H9 (cell line): ENCODE measurements around the gene RASGRF1. TPM values are rescaled to one million over a fixed set of nuclear protein-coding genes. Genes with fewer than 3 reads are reported as not detected.

Source experiments
- DNase-seq: peaks from one replicate; pipeline ENCODE4 v3.0.0-alpha.2; 2017
- H2AFZ ChIP-seq: one replicate; pipeline ENCODE4 v1.6.1; 2013; ENCODE audit warnings: mild to moderate bottlenecking, low read length, control low read depth, moderate library complexity
- H2AK5ac ChIP-seq: 2 replicates; pipeline ENCODE4 v1.6.1; 2013; ENCODE audit warnings: low read length, control low read depth, mixed read lengths; ENCODE audit not compliant: insufficient read length
- H2BK120ac ChIP-seq: one replicate; pipeline ENCODE4 v1.6.1; 2013; ENCODE audit warnings: low read depth, mild to moderate bottlenecking, low read length, control low read depth, inconsistent platforms; ENCODE audit not compliant: poor library complexity, severe bottlenecking
- H2BK12ac ChIP-seq: 2 replicates; pipeline ENCODE4 v1.6.1; 2013; ENCODE audit warnings: low read length, control low read depth, mixed read lengths, low read depth; ENCODE audit not compliant: insufficient read length
- H2BK15ac ChIP-seq: 2 replicates; pipeline ENCODE4 v1.6.1; 2013; ENCODE audit warnings: low read depth, low read length, control low read depth
- H2BK20ac ChIP-seq: one replicate; pipeline ENCODE4 v1.6.1; 2013; ENCODE audit warnings: low read depth, mild to moderate bottlenecking, low read length, control low read depth, inconsistent platforms; ENCODE audit not compliant: poor library complexity, severe bottlenecking
- H2BK5ac ChIP-seq: 2 replicates; pipeline ENCODE4 v1.6.1; 2013; ENCODE audit warnings: low read length, control low read depth, mixed read lengths; ENCODE audit not compliant: insufficient read length
- H3K14ac ChIP-seq: 2 replicates; pipeline ENCODE4 v1.6.1; 2013; ENCODE audit warnings: low read length, control low read depth; ENCODE audit not compliant: insufficient read depth
- H3K18ac ChIP-seq: 2 replicates; pipeline ENCODE4 v1.6.1; 2013; ENCODE audit warnings: low read depth, mild to moderate bottlenecking, mixed read lengths, low read length, control low read depth; ENCODE audit not compliant: insufficient read length
- H3K23ac ChIP-seq: 2 replicates; pipeline ENCODE4 v1.6.1; 2013; ENCODE audit warnings: low read length, control low read depth, mixed read lengths, low read depth; ENCODE audit not compliant: insufficient read length
- H3K23me2 ChIP-seq: 2 replicates; pipeline ENCODE4 v1.6.1; 2013; ENCODE audit warnings: low read depth, mild to moderate bottlenecking, mixed read lengths, low read length, control low read depth; ENCODE audit not compliant: insufficient read length, poor library complexity, severe bottlenecking
- H3K27ac ChIP-seq: 2 replicates; pipeline ENCODE4 v1.5.1; 2013; ENCODE audit warnings: low read length, control low read depth, mixed read lengths, low read depth; ENCODE audit not compliant: insufficient read length
- H3K27me3 ChIP-seq: 2 replicates; pipeline ENCODE4 v1.6.1; 2013; ENCODE audit warnings: low read length, control low read depth, inconsistent platforms; ENCODE audit not compliant: insufficient read depth
- H3K4ac ChIP-seq: 2 replicates; pipeline ENCODE4 v1.6.1; 2013; ENCODE audit warnings: low read depth, mild to moderate bottlenecking, control low read depth, inconsistent platforms, low read length, moderate library complexity
- H3K4me1 ChIP-seq: 2 replicates; pipeline ENCODE4 v1.6.1; 2013; ENCODE audit warnings: low read length, control low read depth, inconsistent platforms; ENCODE audit not compliant: insufficient read depth
- H3K4me2 ChIP-seq: 2 replicates; pipeline ENCODE4 v1.6.1; 2013; ENCODE audit warnings: low read length, control low read depth, mixed read lengths; ENCODE audit not compliant: insufficient read length, insufficient read depth
- H3K56ac ChIP-seq: 2 replicates; pipeline ENCODE4 v1.6.1; 2013; ENCODE audit warnings: low read depth, mild to moderate bottlenecking, mixed read lengths, low read length, control low read depth; ENCODE audit not compliant: insufficient read length
- H3K79me1 ChIP-seq: 2 replicates; pipeline ENCODE4 v1.6.1; 2013; ENCODE audit warnings: low read depth, mild to moderate bottlenecking, moderate library complexity, low read length, control low read depth, inconsistent platforms; ENCODE audit not compliant: insufficient read depth, poor library complexity, severe bottlenecking
- H3K79me2 ChIP-seq: 2 replicates; pipeline ENCODE4 v1.6.1; 2013; ENCODE audit warnings: low read length, control low read depth, inconsistent platforms; ENCODE audit not compliant: insufficient read depth
- H3K9ac ChIP-seq: 2 replicates; pipeline ENCODE4 v1.6.1; 2013; ENCODE audit warnings: low read length, control low read depth, mixed read lengths; ENCODE audit not compliant: insufficient read length; ENCODE audit errors: extremely low read depth
- H3K9me3 ChIP-seq: one replicate; pipeline ENCODE4 v1.6.1; 2013; ENCODE audit warnings: low read depth, low read length, inconsistent platforms; ENCODE audit not compliant: control insufficient read depth
- H3T11ph ChIP-seq: one replicate; pipeline ENCODE4 v1.6.1; 2013; ENCODE audit warnings: mild to moderate bottlenecking, low read length, control low read depth, inconsistent platforms
- H4K20me1 ChIP-seq: one replicate; pipeline ENCODE4 v1.6.1; 2013; ENCODE audit not compliant: control insufficient read depth, insufficient read length, insufficient read depth
- H4K5ac ChIP-seq: 2 replicates; pipeline ENCODE4 v1.6.1; 2013; ENCODE audit warnings: low read depth, mild to moderate bottlenecking, mixed read lengths, low read length, control low read depth; ENCODE audit not compliant: insufficient read length
- H4K8ac ChIP-seq: replicated peaks from 2 replicates; pipeline ENCODE4 v1.6.1; 2013; ENCODE audit warnings: low read length, control low read depth, mixed read lengths, low read depth; ENCODE audit not compliant: insufficient read length
- H4K91ac ChIP-seq: 2 replicates; pipeline ENCODE4 v1.6.1; 2013; ENCODE audit warnings: low read depth, mild to moderate bottlenecking, moderate library complexity, mixed read lengths, low read length, control low read depth; ENCODE audit not compliant: insufficient read length
- H3K27ac Mint-ChIP-seq, 3 experiments: 2 replicates in 2 of 3; 3 replicates in 1 of 3; pipeline ENCODE4 v1.8.0; 2020 to 2021; ENCODE audit warnings: mixed read lengths in 3 of 3, mild to moderate bottlenecking in 1 of 3, moderate library complexity in 1 of 3
- H3K27me3 Mint-ChIP-seq: 2 replicates; pipeline ENCODE4 v1.8.0; 2021; ENCODE audit warnings: low read depth, mild to moderate bottlenecking, moderate library complexity, mixed read lengths
- H3K36me3 Mint-ChIP-seq, 3 experiments: 2 replicates in 2 of 3; 3 replicates in 1 of 3; pipeline ENCODE4 v1.8.0; 2020 to 2021; ENCODE audit warnings: low read depth in 3 of 3, mixed read lengths in 3 of 3; ENCODE audit not compliant: insufficient read depth in 1 of 3
- H3K4me1 Mint-ChIP-seq, 2 experiments: 2 replicates each; pipeline ENCODE4 v1.8.0; 2020; ENCODE audit warnings: mixed read lengths in 2 of 2
- H3K4me3 Mint-ChIP-seq, 2 experiments: 2 replicates in 1 of 2; 3 replicates in 1 of 2; pipeline ENCODE4 v1.8.0; 2020 to 2021; ENCODE audit warnings: mild to moderate bottlenecking in 2 of 2, mixed read lengths in 2 of 2, moderate library complexity in 1 of 2
- H3K9me3 Mint-ChIP-seq, 2 experiments: 2 replicates in 1 of 2; 3 replicates in 1 of 2; pipeline ENCODE4 v1.8.0; 2020; ENCODE audit warnings: mild to moderate bottlenecking in 2 of 2, mixed read lengths in 2 of 2, moderate library complexity in 1 of 2
- CTCF ChIP-seq: fragments of 200-600 bp; sonication (generic); conservative IDR thresholded peaks from 3 replicates; pipeline ENCODE4 v1.8.0; 2021; ENCODE audit warnings: antibody characterized with exemption, mild to moderate bottlenecking
- WGBS: extraction: QIAGEN DNeasy Blood & Tissue Kit; methylation state at CpG from one replicate; pipeline ENCODE4 v1.1.7; 2013; ENCODE audit warnings: missing lambda C conversion rate, low lambda C conversion rate, mixed read lengths; ENCODE audit not compliant: insufficient read length; ENCODE audit errors: extremely low coverage; 5-methylcytosine and 5-hydroxymethylcytosine counted together
- total RNA-seq: library from RNA; stranded (reverse); gene quantifications from 2 replicates; pipeline ENCODE4 v1.2.1, GENCODE V29; 2021

Gene RASGRF1
- total RNA-seq, 1 experiment from 2014 or later: 0.48 TPM

- Mint-ChIP-seq H3K27me3 (peaks cover 8% of the 10 kb centered on the region), H3K4me1 (no peaks in the 10 kb centered on the region), H3K9me3 (no peaks in the 10 kb centered on the region), H3K36me3 (no peaks in the 10 kb centered on the region; a peak in 2 of 7 replicates), H3K27ac (no peak overlapping the region), H3K4me3 (no peak overlapping the region)
- Histone ChIP-seq H2AFZ (no peak overlapping the region), H2BK20ac (no peak overlapping the region), H4K5ac (no peak overlapping the region), H3K4me2 (no peak overlapping the region), H3K4me1 (no peaks in the 10 kb centered on the region), H2BK120ac (no peak overlapping the region), H3K27me3 (no peaks in the 10 kb centered on the region), H2BK12ac (no peak overlapping the region), H3K14ac (no peak overlapping the region), H3K27ac (no peak overlapping the region), H4K91ac (no peak overlapping the region), H3K79me2 (no peaks in the 10 kb centered on the region), H3K9me3 (no peaks in the 10 kb centered on the region), H3K4ac (no peak overlapping the region), H3T11ph (no peak overlapping the region), H3K23ac (no peak overlapping the region), H2BK5ac (no peak overlapping the region), H2AK5ac (no peak overlapping the region), H3K18ac (no peak overlapping the region), H3K79me1 (no peaks in the 10 kb centered on the region), H3K9ac (no peak overlapping the region), H3K23me2 (no peaks in the 10 kb centered on the region), H2BK15ac (no peak overlapping the region), H4K8ac (no peak overlapping the region), H3K56ac (no peak overlapping the region), H4K20me1 (no peaks in the 10 kb centered on the region)
- no peak for DNase-seq
- no CpG with 5 or more reads among the region's 14 CpGs for WGBS
- no peak for TF ChIP-seq CTCF
Observed at GRCh38 chr15:78937132-78937739, 153.3 kb downstream of the RASGRF1 start.
